Thoracic aorta (tissue), 2 donors: ENCODE data around the gene PKD1L1. TPM values are rescaled to one million over a fixed set of nuclear protein-coding genes. Genes with fewer than 3 reads are reported as not detected.
"Not testable (repeated sequence)": the region's sequence is repeated elsewhere in the genome, so short reads cannot be mapped to it uniquely, and the experiment has no call there.

Source experiments
- ATAC-seq: fragments of 150-250 bp; one replicate; pipeline ENCODE4 v1.8.0; 2017; ENCODE audit warnings: low read depth; ENCODE audit not compliant: insufficient number of reproducible peaks, low FRiP score
- DNase-seq: peaks from one replicate; pipeline ENCODE4 v3.0.0-alpha.2; 2020; ENCODE audit warnings: low spot score
- H3K27ac ChIP-seq, 2 donors: fragments of 200-600 bp; sonication (generic); 1 replicate in 1 of 2; 2 replicates in 1 of 2; pipeline ENCODE4 v1.5.1; 2016; ENCODE audit warnings: mild to moderate bottlenecking in 2 of 2, moderate library complexity in 2 of 2
- H3K27me3 ChIP-seq: fragments of 200-600 bp; sonication (generic); replicated peaks from 2 replicates; pipeline ENCODE4 v1.6.0; 2016; ENCODE audit warnings: mild to moderate bottlenecking; ENCODE audit not compliant: insufficient read depth
- H3K36me3 ChIP-seq: fragments of 200-600 bp; sonication (generic); one replicate; pipeline ENCODE4 v1.5.1; 2016
- H3K4me1 ChIP-seq, 2 donors: fragments of 200-600 bp; sonication (generic); 1 replicate in 1 of 2; 2 replicates in 1 of 2; pipeline versions ENCODE4 v1.5.1 to v1.6.0; 2016; ENCODE audit warnings: low read depth in 2 of 2, mild to moderate bottlenecking in 1 of 2; ENCODE audit not compliant: control insufficient read depth in 1 of 2
- H3K4me3 ChIP-seq: fragments of 200-600 bp; sonication (generic); 2 replicates; pipeline ENCODE4 v1.5.1; 2016; ENCODE audit warnings: mild to moderate bottlenecking
- H3K9me3 ChIP-seq: fragments of 200-600 bp; sonication (generic); 2 replicates; pipeline ENCODE4 v1.5.1; 2016
- total RNA-seq, 2 donors: library from RNA; depleted of rRNA; stranded (reverse); fragments of >200 nt; gene quantifications; one replicate each; pipeline versions ENCODE4 v1.1.0 to v1.2.3, GENCODE V29; 2016
- TF ChIP-seq, protein P1 (sequence below): fragments of 200-600 bp; sonication (generic); IDR thresholded peaks from one replicate; pipeline ENCODE4 v1.5.1; 2019; ENCODE audit warnings: antibody characterized with exemption

The PKD1L1 gene
- total RNA-seq, 2 donors from 2014 or later, result 0.14 to 0.85 TPM

- no peaks in the 10 kb centered on the region for H3K27me3 ChIP-seq
- H3K4me3 ChIP-seq, result no peak overlapping the region
- no peaks in the 10 kb centered on the region for H3K36me3 ChIP-seq
- TF ChIP-seq, protein P1, sequence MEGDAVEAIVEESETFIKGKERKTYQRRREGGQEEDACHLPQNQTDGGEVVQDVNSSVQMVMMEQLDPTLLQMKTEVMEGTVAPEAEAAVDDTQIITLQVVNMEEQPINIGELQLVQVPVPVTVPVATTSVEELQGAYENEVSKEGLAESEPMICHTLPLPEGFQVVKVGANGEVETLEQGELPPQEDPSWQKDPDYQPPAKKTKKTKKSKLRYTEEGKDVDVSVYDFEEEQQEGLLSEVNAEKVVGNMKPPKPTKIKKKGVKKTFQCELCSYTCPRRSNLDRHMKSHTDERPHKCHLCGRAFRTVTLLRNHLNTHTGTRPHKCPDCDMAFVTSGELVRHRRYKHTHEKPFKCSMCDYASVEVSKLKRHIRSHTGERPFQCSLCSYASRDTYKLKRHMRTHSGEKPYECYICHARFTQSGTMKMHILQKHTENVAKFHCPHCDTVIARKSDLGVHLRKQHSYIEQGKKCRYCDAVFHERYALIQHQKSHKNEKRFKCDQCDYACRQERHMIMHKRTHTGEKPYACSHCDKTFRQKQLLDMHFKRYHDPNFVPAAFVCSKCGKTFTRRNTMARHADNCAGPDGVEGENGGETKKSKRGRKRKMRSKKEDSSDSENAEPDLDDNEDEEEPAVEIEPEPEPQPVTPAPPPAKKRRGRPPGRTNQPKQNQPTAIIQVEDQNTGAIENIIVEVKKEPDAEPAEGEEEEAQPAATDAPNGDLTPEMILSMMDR, result no peak
- ATAC-seq (no peak), DNase-seq (no peak)
- no peaks in the 10 kb centered on the region for H3K9me3 ChIP-seq
- H3K27ac ChIP-seq, result no peak overlapping the region
- H3K4me1 ChIP-seq, result peaks cover 0 to 3% of the 10 kb centered on the region in 2 donors
Measured at GRCh38 chr7:47799524-47799923, 148.7 kb downstream of the PKD1L1 start.

- Histone ChIP-seq H3K36me3 (no peaks in the 10 kb centered on the region), H3K9me3 (no peaks in the 10 kb centered on the region), H3K4me3 (no peak overlapping the region), H3K27me3 (no peaks in the 10 kb centered on the region), H3K4me1 (peaks cover 0 to 3% of the 10 kb centered on the region in 2 donors), H3K27ac (no peak overlapping the region)
- TF ChIP-seq, protein P1, result no peak
- ATAC-seq (no peak), DNase-seq (no peak)
Measured at GRCh38 chr7:47796347-47796746, 151.9 kb downstream of the PKD1L1 start.

DNA sequence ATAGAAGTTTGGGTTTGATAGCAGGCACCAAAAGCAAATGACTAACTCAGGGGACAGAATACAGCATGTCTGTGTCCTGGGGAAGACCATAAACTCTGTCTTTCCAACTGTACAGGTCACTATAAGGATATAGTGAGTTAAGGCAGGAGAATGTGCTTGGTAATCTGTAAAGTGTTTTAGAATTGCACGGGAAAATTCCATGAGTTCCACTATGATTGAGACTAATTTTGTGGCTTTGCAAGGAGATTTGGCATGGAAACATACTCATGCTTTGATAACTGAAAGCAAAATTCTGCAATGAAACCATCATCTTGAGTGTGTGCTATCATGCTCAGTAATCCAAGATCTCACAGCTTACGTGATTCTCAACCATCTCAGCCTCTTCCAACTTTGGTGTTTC, 152.6 kb downstream of the PKD1L1 start:
- H3K27ac ChIP-seq, result no peak overlapping the region
- TF ChIP-seq, protein P1, result no peak
- peaks cover 0 to 3% of the 10 kb centered on the region in 2 donors for H3K4me1 ChIP-seq
- ATAC-seq (no peak), DNase-seq (no peak)
- H3K9me3 ChIP-seq, result no peaks in the 10 kb centered on the region
- H3K4me3 ChIP-seq, result no peak overlapping the region
- no peaks in the 10 kb centered on the region for H3K36me3 ChIP-seq
- H3K27me3 ChIP-seq, result no peaks in the 10 kb centered on the region

DNA sequence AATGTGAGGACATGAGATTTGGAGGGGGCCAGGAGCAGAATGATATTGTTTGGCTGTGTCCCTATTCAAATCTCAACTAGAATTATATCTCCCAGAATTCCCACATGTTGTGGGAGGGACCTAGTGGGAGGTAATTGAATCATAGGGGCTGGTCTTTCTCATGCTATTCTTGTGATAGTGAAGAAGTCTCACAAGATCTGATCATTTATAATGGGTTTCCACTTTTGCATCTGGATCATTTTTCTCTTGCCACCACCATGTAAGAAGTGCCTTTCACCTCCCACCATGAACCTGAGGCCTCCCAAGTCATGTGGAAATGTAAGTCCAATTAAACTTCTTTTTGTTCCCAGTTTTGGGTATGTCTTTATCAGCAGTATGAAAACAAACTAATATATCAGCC, 153.1 kb downstream of the PKD1L1 start:
- H3K9me3 ChIP-seq, H3K4me3 ChIP-seq, H3K36me3 ChIP-seq, ATAC-seq, H3K4me1 ChIP-seq, H3K27ac ChIP-seq, H3K27me3 ChIP-seq, DNase-seq: not testable (repeated sequence)

- ATAC-seq (no peak), DNase-seq (no peak)
- H3K4me3 ChIP-seq, result no peak overlapping the region
- TF ChIP-seq, protein P1, result no peak
- H3K36me3 ChIP-seq, result no peaks in the 10 kb centered on the region
- H3K4me1 ChIP-seq, result peaks cover 0 to 3% of the 10 kb centered on the region in 2 donors
- H3K27ac ChIP-seq, result no peak overlapping the region
- H3K9me3 ChIP-seq, result no peaks in the 10 kb centered on the region
- no peaks in the 10 kb centered on the region for H3K27me3 ChIP-seq
Measured at GRCh38 chr7:47794016-47794415, 154.2 kb downstream of the PKD1L1 start.

- not testable (repeated sequence) for DNase-seq, H3K4me1 ChIP-seq, H3K27ac ChIP-seq, H3K27me3 ChIP-seq, H3K9me3 ChIP-seq, H3K36me3 ChIP-seq, ATAC-seq, H3K4me3 ChIP-seq
Measured at GRCh38 chr7:47793186-47793585, 155.1 kb downstream of the PKD1L1 start.
